SU-DHL-6 (cell line): ENCODE measurements around the gene UTP18.

ENCODE experiments used
- EZH2phosphoT487 ChIP-seq: fragments of 200-600 bp; sonication (generic), shearing (Covaris generic); conservative IDR thresholded peaks from 2 replicates; pipeline ENCODE4 v1.6.1; 2018; ENCODE audit warnings: mild to moderate bottlenecking, antibody characterized with exemption, low read length, moderate library complexity, mixed read lengths
- TF ChIP-seq, protein P1 (sequence below): fragments of 200-600 bp; sonication (generic); IDR thresholded peaks from one replicate; pipeline ENCODE4 v1.5.1; 2017; ENCODE audit warnings: antibody characterized with exemption, mild to moderate bottlenecking, low read length, moderate library complexity; ENCODE audit not compliant: insufficient read depth, poor library complexity, severe bottlenecking

DNA sequence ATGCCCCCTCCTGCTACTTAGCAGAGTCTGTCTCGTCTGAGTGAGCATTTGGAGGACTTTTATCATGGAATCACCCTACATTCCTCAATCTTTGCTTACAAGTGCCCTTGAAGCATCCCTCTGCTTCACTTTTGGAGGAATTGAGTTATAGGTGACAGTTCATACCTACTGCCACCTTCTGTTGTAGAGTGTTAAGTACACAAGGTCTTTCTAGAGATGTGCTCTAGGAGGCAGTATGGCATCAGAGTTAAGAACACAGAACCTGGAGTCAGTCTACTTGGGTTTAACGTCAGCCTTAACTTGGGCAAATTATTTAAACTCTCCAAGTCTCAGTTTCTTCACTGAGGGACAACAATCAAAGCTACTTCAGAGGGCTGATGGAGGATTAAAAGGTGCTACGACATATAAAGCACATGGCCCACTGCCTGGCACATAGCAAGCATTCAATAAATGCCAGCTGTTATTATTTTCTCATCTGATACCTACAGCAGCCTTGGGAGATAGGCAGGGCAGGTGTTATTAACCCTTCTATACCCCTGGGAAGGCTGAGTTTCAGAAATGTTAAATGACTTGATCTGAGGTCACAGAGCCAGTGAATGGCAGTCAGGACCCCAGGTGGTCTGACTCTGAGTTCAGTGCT is 62.2 kb downstream of the UTP18 start:
- TF ChIP-seq, protein P1, sequence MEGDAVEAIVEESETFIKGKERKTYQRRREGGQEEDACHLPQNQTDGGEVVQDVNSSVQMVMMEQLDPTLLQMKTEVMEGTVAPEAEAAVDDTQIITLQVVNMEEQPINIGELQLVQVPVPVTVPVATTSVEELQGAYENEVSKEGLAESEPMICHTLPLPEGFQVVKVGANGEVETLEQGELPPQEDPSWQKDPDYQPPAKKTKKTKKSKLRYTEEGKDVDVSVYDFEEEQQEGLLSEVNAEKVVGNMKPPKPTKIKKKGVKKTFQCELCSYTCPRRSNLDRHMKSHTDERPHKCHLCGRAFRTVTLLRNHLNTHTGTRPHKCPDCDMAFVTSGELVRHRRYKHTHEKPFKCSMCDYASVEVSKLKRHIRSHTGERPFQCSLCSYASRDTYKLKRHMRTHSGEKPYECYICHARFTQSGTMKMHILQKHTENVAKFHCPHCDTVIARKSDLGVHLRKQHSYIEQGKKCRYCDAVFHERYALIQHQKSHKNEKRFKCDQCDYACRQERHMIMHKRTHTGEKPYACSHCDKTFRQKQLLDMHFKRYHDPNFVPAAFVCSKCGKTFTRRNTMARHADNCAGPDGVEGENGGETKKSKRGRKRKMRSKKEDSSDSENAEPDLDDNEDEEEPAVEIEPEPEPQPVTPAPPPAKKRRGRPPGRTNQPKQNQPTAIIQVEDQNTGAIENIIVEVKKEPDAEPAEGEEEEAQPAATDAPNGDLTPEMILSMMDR = peak; percentile 76
- no peak for TF ChIP-seq EZH2phosphoT487
